HG03066 (cell line): Measurements from ENCODE around the gene ZBTB17.

ENCODE experiments used
- ATAC-seq: cut with Tn5 transposase; IDR thresholded peaks from one replicate; pipeline ENCODE4 v1.9.1; 2021; ENCODE audit warnings: low read depth; ENCODE audit not compliant: unreplicated experiment

The ZBTB17 gene

DNA sequence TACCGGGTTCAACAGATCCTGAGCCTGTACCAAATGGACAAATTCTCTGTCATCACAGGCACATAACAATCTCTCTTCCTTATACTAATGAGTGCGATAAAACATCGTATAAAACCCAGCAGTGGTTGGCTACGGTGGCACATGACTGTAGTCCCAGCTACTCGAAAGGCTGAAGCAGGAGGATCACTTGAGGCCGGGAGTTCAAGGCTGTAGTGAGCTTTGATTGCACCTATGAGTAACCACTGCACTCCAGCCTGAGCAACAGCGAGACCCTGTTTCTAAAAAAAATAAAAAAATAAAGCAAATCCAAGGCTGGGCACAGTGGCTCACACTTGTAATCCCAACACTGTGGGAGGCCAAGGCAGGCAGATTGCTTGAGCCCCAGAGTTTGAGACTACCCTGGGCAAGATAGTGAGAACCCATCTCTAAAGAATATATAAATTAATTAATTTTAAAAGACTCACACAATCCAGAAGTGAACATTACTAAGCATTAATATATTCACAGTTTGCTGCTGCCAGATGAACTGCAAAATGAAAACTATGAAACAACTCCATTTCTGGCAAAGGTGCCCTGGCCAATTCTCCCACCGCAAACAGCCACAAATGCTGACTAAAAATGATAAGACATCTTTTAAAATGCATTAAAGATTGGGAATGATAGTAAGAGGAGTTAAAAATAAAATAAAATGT, 13.1 kb downstream of the ZBTB17 start:
- ATAC-seq, result no peak

- ATAC-seq, result no peak
Observed at GRCh38 chr1:15962176-15962575, 13.7 kb downstream of the ZBTB17 start.

DNA sequence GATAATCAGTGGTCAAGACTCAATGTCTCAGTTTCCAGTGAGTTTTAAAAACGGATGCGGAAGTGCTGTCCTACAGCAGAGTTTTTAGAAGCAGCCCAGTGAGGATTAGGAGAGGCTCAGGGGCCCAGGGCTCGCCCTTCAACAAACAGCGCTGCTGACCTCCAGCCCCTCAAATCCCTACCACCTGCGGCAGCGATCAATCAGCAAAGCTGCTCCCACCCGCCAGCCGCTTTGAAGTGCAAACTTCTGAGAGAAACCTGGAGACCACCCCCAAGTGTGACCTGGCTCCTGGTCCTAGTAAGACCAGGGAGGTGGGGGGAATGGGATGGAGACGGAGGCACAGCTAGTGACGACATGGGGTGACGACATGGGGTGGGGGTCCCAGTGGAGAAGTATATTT, 14.4 kb downstream of the ZBTB17 start:
- no peak for ATAC-seq

GRCh38 chr1:15960808-15961207, 15.1 kb downstream of the ZBTB17 start:
- ATAC-seq, result no peak

- ATAC-seq, result no peak
Observed at GRCh38 chr1:15959827-15960446, 16.0 kb downstream of the ZBTB17 start.

DNA sequence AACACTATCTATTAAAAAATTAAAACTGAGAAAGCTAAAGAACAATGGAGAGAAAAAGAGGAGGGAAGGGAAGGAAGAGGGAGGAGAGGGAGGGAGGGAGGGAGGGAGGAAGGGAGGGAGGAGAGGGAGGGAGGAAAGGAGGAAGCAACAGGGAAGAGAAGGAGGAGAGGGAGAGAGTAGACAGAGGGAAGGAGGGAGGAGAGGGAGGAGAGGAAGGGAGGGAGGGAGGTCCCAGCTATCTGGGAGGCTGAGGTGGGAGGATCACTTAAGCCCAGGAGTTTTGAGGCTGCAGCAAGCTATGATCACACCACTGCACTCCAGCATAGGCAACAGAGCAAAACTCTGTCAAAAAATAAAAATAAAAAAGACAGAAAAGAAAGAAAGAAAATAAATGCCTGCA, 16.5 kb downstream of the ZBTB17 start:
- no peak for ATAC-seq

- ATAC-seq, result no peak
Observed at GRCh38 chr1:15958793-15959192, 17.1 kb downstream of the ZBTB17 start.

DNA sequence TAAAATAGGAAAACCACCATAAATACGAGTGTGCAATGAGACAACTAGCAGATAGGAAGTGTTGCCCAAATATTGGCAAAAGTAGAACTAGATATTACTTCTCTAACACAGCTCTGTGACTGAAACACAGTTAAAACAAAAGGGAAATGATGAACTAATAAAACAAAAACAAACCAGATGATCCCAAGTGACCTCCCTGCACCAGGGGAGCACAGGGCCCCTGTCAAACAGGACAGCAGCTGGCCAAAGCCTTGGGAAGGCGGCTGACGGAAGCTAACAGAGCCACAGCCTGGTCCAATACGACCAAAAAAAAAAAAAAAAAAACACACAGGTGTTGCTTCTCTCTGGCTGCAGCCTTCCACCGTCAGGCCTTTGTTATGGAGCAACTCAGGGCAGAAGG, 17.8 kb downstream of the ZBTB17 start:
- no peak for ATAC-seq

DNA sequence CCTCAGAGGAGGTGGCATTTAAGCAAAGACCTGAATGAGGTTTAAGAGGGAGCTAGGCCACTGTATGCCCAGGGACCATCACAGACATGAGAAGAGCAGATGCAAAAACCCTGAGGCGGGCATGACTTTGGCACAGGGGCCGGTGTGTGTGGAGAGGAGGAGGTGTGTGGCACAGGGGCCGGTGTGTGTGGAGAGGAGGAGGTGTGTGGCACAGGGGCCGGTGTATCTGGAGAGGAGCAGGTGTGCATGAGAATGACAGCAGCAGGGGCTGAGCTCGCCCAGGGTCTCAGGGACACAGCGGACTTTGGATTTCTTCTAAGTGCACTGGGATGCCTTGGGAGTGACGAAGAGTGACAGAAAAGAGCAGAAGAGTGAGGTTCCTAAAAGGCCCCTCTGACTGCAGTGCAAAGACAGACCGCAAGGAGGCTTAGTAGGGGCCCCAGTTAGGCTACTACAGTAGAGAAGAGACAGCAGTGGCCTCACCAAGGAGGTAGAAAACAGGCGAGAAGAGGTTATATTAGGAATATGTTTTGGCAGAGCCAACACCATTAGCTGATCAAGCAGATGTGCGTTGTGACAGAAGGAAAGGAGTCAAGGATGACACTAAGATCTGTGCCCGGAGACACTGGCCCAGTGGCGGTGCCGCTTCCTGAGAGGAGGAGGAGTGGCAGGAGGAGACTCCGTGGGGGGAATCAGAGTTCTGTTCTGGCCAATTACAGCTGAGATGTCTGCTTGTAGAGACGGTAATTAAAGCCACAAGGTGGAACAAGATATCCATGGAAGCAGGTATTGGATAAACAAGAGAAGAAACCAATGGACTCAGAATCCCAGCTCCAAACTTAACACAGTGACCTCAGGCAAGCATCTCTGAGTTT, 18.4 kb downstream of the ZBTB17 start:
- no peak for ATAC-seq

DNA sequence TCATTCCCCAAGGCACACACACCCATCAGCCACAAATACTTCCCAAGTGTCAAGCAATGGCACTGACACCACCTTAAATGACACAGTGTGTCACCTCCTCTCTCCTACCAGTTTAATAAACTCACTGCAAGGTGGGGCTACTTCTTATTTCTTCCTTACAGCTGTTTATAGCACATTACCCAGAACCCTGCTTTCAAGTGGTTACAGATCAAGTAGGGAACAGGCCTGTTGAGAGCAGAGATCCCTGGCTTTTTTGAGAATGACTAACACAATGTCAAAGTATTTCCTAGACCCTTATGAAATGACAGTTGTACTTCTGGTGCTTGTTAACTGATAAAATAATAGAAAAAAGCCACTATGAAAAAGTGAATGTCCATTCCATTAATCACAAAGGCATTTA, 19.8 kb downstream of the ZBTB17 start:
- ATAC-seq, result no peak

DNA sequence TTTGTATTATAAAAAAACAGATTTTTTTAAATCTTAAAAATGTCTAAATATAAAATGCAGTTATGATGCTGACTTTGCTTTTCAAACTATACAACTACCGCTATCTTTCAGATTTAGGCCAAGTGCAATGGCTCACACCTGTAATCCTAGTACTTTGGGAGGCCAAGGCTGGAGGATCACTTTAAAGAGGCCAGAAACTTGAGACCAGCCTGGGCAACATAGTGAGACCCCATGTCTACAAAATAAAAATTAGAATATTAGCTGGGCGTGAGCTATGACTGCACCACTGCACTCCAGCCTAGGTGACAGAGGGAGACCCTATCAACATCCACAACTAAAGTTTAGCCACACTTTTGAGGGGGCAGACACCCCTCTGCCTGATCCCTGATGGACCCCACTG, 20.3 kb downstream of the ZBTB17 start:
- ATAC-seq, result no peak

GRCh38 chr1:15954316-15954715, 21.6 kb downstream of the ZBTB17 start:
- no peak for ATAC-seq

- ATAC-seq, result no peak
Observed at GRCh38 chr1:15953791-15954241, 22.1 kb downstream of the ZBTB17 start.

GRCh38 chr1:15953294-15953771, 22.6 kb downstream of the ZBTB17 start:
- no peak for ATAC-seq

DNA sequence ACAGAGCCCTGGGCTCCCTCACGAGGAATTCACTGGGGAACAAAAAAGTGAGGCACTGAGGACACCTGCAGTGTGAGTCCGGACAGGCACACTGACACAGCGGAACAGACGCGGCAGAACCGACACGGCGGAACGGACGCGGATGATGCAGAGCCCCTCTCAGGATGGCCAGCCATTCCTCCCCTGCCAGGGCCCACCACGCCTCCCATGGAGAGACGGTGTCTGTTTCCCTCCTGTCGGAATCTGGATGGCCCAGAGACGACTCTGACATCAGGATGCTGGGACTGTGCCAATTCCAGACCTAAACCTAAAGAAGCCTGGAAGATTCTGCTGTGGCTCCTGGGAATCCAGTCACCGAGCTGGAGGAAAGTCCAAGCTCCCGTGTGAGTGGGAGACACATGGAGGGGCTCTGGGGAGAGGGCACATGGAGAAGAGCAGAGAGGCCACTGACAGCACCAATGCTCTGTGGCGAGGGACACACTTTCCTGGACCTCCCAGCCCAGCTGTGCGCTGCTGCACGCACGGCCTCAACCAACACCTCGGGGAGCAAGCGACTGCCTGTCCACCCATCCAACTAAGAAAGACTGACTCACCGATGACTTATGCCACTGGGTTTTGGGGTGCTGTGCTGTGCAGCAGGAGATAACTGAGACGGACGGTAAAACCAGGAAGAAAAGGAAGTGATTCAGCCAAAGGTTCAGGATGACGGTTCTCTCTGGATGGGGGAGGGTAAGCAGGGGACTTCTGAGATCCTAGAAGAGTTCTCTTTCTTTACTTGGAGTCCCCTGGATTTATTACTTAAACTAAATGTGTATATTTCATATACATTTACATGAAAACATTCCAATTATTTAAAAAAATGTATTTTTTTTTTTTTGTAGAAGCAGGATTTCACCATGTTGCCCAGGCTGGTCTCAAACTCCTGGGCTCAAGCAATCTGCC, 23.3 kb downstream of the ZBTB17 start:
- no peak for ATAC-seq

- no peak for ATAC-seq
Observed at GRCh38 chr1:15951341-15952153, 24.4 kb downstream of the ZBTB17 start.

DNA sequence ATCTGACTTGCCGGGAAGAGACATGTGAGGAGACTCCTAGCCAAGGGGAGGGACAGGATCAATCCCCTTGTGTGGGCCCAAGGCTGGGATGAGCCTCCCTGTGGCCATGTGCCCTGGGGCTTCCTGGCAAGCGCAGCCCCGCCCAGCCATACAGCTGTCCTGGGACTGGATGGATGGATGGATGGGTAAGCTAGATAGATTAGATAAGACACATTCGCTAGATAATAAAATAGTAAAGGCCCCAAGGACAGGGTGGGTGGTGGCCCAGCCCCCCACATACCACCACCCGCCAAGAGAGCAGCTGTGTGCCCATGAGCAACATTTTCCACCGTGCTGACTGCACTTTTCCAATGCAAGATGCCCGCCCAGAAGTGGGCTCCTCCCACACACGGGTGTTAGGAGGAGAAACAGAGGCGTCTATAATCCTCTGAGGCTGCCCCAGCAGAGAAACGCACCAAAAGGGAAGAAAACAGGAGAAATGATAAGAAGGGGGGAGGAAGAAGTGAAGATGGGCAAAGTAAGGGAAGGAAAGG, 25.1 kb downstream of the ZBTB17 start:
- ATAC-seq, result no peak

DNA sequence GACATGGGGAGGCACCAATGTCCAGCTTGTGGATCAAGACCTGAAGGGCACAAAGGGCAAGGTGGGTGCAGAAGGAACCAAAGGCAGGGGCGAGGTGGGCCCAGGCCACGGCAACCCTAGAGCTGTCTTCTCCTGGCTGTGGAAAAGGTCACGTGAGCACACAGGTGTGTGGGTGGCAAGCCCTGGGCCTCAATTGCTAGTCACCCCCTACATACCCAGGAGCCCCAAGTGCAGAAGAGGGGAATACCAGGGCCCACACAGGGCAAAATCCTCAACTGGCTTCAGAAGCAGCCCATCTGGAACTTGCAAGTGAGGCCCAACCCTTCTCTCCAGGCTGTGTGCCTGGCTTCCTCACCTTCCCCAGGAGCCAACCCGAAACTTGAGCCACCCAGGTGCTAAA, 25.6 kb downstream of the ZBTB17 start:
- no peak for ATAC-seq
